CD14-positive monocyte (primary cell): ENCODE data around the gene STX8. TPM values are rescaled to one million over a fixed set of nuclear protein-coding genes. Genes with fewer than 3 reads are reported as not detected.
"Not testable (repeated sequence)": the region's sequence is repeated elsewhere in the genome, so short reads cannot be mapped to it uniquely, and the experiment has no call there.

Experiments
- DNase-seq, 3 donors: peaks; one replicate each; pipeline ENCODE4 v3.0.0-alpha.2; 2011 to 2022
- H2AFZ ChIP-seq: 2 replicates; pipeline ENCODE4 v1.6.0; 2012; ENCODE audit warnings: mild to moderate bottlenecking, low read depth, low read length, inconsistent platforms; ENCODE audit not compliant: insufficient read depth, poor library complexity, severe bottlenecking
- H3K27ac ChIP-seq, 2 donors: 1 replicate in 1 of 2; 2 replicates in 1 of 2; pipeline ENCODE4 v1.5.1; 2012 to 2013; ENCODE audit warnings: low read length in 2 of 2, control low read depth in 1 of 2, inconsistent platforms in 1 of 2, low read depth in 1 of 2, mild to moderate bottlenecking in 1 of 2
- H3K27me3 ChIP-seq, 2 donors: one replicate each; pipeline versions ENCODE4 v1.6.0 to v1.6.1; 2011 to 2013; ENCODE audit warnings: low read length in 2 of 2; ENCODE audit not compliant: control insufficient read depth in 2 of 2, insufficient read depth in 2 of 2
- H3K36me3 ChIP-seq, 2 donors: replicated peaks in 1 of 2; 1 replicate in 1 of 2; 2 replicates in 1 of 2; pipeline versions ENCODE4 v1.5.1 to v1.6.1; 2012 to 2013; ENCODE audit warnings: low read length in 2 of 2, control low read depth in 1 of 2, inconsistent platforms in 1 of 2, mild to moderate bottlenecking in 1 of 2; ENCODE audit not compliant: insufficient read depth in 2 of 2, control insufficient read depth in 1 of 2
- H3K4me1 ChIP-seq, 2 donors: 1 replicate in 1 of 2; 2 replicates in 1 of 2; pipeline versions ENCODE4 v1.5.1 to v1.6.1; 2012 to 2013; ENCODE audit warnings: low read length in 2 of 2, control low read depth in 1 of 2, inconsistent platforms in 1 of 2, mild to moderate bottlenecking in 1 of 2, moderate library complexity in 1 of 2; ENCODE audit not compliant: insufficient read depth in 2 of 2, control insufficient read depth in 1 of 2
- H3K4me2 ChIP-seq: replicated peaks from 2 replicates; pipeline ENCODE3; 2012; ENCODE audit warnings: low read length, moderate library complexity, mild to moderate bottlenecking; ENCODE audit not compliant: poor library complexity, severe bottlenecking; ENCODE audit errors: extremely low read depth
- H3K4me3 ChIP-seq, 3 experiments: fragments of 200-600 bp in 1 of 3; sonication (generic) in 1 of 3; replicated peaks in 1 of 3; 1 replicate in 2 of 3; 2 replicates in 1 of 3; pipeline ENCODE4 v1.5.1; 2011 to 2013; ENCODE audit warnings: low read length in 3 of 3, mild to moderate bottlenecking in 3 of 3, control low read depth in 2 of 3, low read depth in 2 of 3, inconsistent platforms in 1 of 3, moderate library complexity in 1 of 3
- H3K79me2 ChIP-seq: 2 replicates; pipeline ENCODE4 v1.6.0; 2012; ENCODE audit warnings: mild to moderate bottlenecking, control low read depth, inconsistent platforms, low read length, moderate library complexity; ENCODE audit not compliant: insufficient read depth
- H3K9ac ChIP-seq: 2 replicates; pipeline ENCODE4 v1.6.0; 2017; ENCODE audit warnings: low read length, mild to moderate bottlenecking; ENCODE audit not compliant: insufficient read depth, poor library complexity, severe bottlenecking
- H3K9me3 ChIP-seq, 2 donors: replicated peaks in 1 of 2; 1 replicate in 1 of 2; 2 replicates in 1 of 2; pipeline versions ENCODE4 v1.5.1 to v1.6.1; 2012 to 2013; ENCODE audit warnings: low read length in 2 of 2, control low read depth in 1 of 2; ENCODE audit not compliant: control insufficient read depth in 1 of 2, insufficient read depth in 1 of 2
- H4K20me1 ChIP-seq: 2 replicates; pipeline ENCODE4 v1.6.0; 2012; ENCODE audit warnings: mild to moderate bottlenecking, low read length, control low read depth, moderate library complexity; ENCODE audit not compliant: insufficient read depth
- H3K27ac Mint-ChIP-seq, 7 donors: one replicate each; pipeline ENCODE4 v1.8.0; 2020; ENCODE audit warnings: mild to moderate bottlenecking in 7 of 7, mixed read lengths in 7 of 7, moderate library complexity in 6 of 7, inconsistent platforms in 2 of 7
- H3K27me3 Mint-ChIP-seq, 3 donors: one replicate each; pipeline ENCODE4 v1.8.0; 2021 to 2022; ENCODE audit warnings: low read depth in 3 of 3, mild to moderate bottlenecking in 3 of 3, mixed read lengths in 3 of 3, moderate library complexity in 3 of 3, inconsistent platforms in 1 of 3
- H3K36me3 Mint-ChIP-seq, 2 donors: one replicate each; pipeline ENCODE4 v1.8.0; 2020; ENCODE audit warnings: mixed read lengths in 2 of 2, inconsistent platforms in 1 of 2, mild to moderate bottlenecking in 1 of 2
- H3K4me1 Mint-ChIP-seq: one replicate; pipeline ENCODE4 v1.8.0; 2020; ENCODE audit warnings: mild to moderate bottlenecking, mixed read lengths
- H3K4me3 Mint-ChIP-seq, 2 donors: one replicate each; pipeline ENCODE4 v1.8.0; 2020; ENCODE audit warnings: mild to moderate bottlenecking in 2 of 2, mixed read lengths in 2 of 2, moderate library complexity in 1 of 2
- H3K9me3 Mint-ChIP-seq, 7 donors: one replicate each; pipeline ENCODE4 v1.8.0; 2020 to 2022; ENCODE audit warnings: mixed read lengths in 7 of 7, mild to moderate bottlenecking in 6 of 7, moderate library complexity in 6 of 7, inconsistent platforms in 2 of 7
- WGBS: methylation state at CpG from one replicate; pipeline ENCODE4 v1.1.5; 2013; ENCODE audit warnings: missing lambda C conversion rate; ENCODE audit not compliant: insufficient coverage; 5-methylcytosine and 5-hydroxymethylcytosine counted together
- intact Hi-C, 2 donors: fragments of 100-400 bp; cut with micrococcal nuclease; formaldehyde crosslinking; loops; one replicate each; pipeline versions ENCODE4 v1.15.0 to v1.15.1; 2023
- polyA plus RNA-seq, 3 donors: library from polyadenylated mRNA; depleted of rRNA in 1 of 3; unstranded in 2 of 3; stranded (reverse) in 1 of 3; fragments of 300-500 nt in 2 of 3; fragments of >200 nt in 1 of 3; fragmentation: Illumina TruSeq in 2 of 3; gene quantifications; 1 replicate in 2 of 3; 2 replicates in 1 of 3; pipeline ENCODE4 v1.2.3, GENCODE V29; 2012 to 2021
- TF ChIP-seq, protein P1 (sequence below): fragments of 200-600 bp; IDR thresholded peaks from one replicate; pipeline ENCODE4 v1.8.0; 2022; ENCODE audit warnings: antibody characterized with exemption, mild to moderate bottlenecking

The STX8 gene
- polyA plus RNA-seq, 3 donors = 44.4 to 170 (median 142) TPM

DNA sequence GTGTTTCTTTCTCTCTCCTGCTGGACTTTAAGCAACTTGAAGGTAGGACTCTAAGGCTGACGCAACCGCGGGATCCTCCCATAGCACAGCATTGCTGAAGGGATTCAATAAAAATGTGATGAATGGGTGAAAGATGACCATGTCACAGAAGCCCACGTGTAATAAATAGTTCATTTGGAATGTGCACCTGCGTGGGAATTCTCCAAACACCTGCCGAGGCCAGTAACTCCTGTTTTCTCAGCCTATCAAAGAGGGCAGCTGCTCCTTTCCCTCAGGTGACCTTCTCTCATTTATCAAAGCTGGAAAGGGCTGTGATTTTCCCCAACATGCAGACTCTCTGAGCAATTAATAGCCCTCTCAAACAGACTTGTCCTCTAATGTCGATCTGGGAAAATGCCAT is 235.7 kb downstream of the STX8 start:
- Histone ChIP-seq H3K36me3 (peaks cover 0 to 4% of the 10 kb centered on the region in 2 donors), H3K4me1 (no peaks in the 10 kb centered on the region), H3K27me3 (no peaks in the 10 kb centered on the region), H3K4me3 (no peak overlapping the region), H2AFZ (no peak overlapping the region), H3K79me2 (no peaks in the 10 kb centered on the region), H3K9ac (no peak overlapping the region), H3K27ac (no peak overlapping the region), H4K20me1 (no peaks in the 10 kb centered on the region), H3K9me3 (peaks cover 3 to 10% of the 10 kb centered on the region in 2 donors), H3K4me2 (no peak overlapping the region)
- peaks cover 7 to 23% (median 12%) of the 10 kb centered on the region in 7 donors for H3K9me3 Mint-ChIP-seq
- intact Hi-C loops = no loop called here
- no peak overlapping the region for H3K4me3 Mint-ChIP-seq
- H3K36me3 Mint-ChIP-seq = peaks cover 0 to 4% of the 10 kb centered on the region in 2 donors
- 97% methylated on average over 5 of the region's 7 CpGs for WGBS
- no peaks in the 10 kb centered on the region for H3K27me3 Mint-ChIP-seq
- TF ChIP-seq, protein P1, sequence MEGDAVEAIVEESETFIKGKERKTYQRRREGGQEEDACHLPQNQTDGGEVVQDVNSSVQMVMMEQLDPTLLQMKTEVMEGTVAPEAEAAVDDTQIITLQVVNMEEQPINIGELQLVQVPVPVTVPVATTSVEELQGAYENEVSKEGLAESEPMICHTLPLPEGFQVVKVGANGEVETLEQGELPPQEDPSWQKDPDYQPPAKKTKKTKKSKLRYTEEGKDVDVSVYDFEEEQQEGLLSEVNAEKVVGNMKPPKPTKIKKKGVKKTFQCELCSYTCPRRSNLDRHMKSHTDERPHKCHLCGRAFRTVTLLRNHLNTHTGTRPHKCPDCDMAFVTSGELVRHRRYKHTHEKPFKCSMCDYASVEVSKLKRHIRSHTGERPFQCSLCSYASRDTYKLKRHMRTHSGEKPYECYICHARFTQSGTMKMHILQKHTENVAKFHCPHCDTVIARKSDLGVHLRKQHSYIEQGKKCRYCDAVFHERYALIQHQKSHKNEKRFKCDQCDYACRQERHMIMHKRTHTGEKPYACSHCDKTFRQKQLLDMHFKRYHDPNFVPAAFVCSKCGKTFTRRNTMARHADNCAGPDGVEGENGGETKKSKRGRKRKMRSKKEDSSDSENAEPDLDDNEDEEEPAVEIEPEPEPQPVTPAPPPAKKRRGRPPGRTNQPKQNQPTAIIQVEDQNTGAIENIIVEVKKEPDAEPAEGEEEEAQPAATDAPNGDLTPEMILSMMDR = no peak
- no peak for DNase-seq
- no peak overlapping the region for H3K27ac Mint-ChIP-seq
- H3K4me1 Mint-ChIP-seq = peaks cover 4% of the 10 kb centered on the region

DNA sequence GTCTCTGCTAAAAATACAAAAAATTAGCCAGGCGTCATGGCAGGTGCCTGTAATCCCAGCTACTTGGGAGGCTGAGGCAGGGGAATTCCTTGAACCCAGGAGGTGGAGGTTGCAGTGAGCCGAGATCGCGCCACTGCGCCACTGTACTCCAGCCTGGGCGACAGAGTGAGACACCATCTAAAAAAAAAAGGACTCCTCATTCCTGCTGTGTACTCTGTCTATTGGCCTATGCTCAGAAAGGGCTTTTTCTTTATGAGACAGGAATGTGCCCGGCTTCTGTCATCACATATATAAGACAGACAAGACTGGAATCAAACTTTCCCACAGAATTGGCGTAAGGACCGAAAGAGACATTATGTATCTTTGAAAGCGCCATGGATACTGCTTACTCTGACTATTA is 236.1 kb downstream of the STX8 start:
- H3K4me1 ChIP-seq, intact Hi-C loops, H3K79me2 ChIP-seq, H3K4me1 Mint-ChIP-seq, H3K4me3 Mint-ChIP-seq, DNase-seq, H4K20me1 ChIP-seq, H3K9ac ChIP-seq, H3K36me3 Mint-ChIP-seq, H2AFZ ChIP-seq, H3K4me2 ChIP-seq, H3K27me3 Mint-ChIP-seq, H3K4me3 ChIP-seq, H3K27ac Mint-ChIP-seq, H3K27ac ChIP-seq, H3K36me3 ChIP-seq, H3K27me3 ChIP-seq: not testable (repeated sequence)
- 100% methylated on average over 4 of the region's 10 CpGs for WGBS
- peaks cover 8 to 15% of the 10 kb centered on the region in 2 donors for H3K9me3 ChIP-seq
- peaks cover 12 to 28% (median 17%) of the 10 kb centered on the region in 7 donors for H3K9me3 Mint-ChIP-seq
